CD4-positive, alpha-beta T cell treated with Interleukin-4 for 4 hours (primary cell): ENCODE data around the gene PLGRKT.
A peak's percentile ranks its signal among the peaks of the same experiment; 100 is the strongest.
"Not testable (repeated sequence)": the region's sequence is repeated elsewhere in the genome, so short reads cannot be mapped to it uniquely, and the experiment has no call there.

Experiments used
- DNase-seq: peaks from one replicate; pipeline ENCODE4 v3.0.0-alpha.2; 2020

Gene PLGRKT

GRCh38 chr9:5429873-5430564, 7.7 kb downstream of the PLGRKT start:
- no peak for DNase-seq

- DNase-seq, result no peak
Observed at GRCh38 chr9:5428794-5429528, 8.8 kb downstream of the PLGRKT start.

- DNase-seq, result no peak
Observed at GRCh38 chr9:5428172-5428571, 9.6 kb downstream of the PLGRKT start.

GRCh38 chr9:5427005-5427404, 10.7 kb downstream of the PLGRKT start:
- DNase-seq, result no peak

- DNase-seq, result peak; percentile 62
Observed at GRCh38 chr9:5425006-5425628, 12.6 kb downstream of the PLGRKT start.

GRCh38 chr9:5422276-5422675, 15.4 kb downstream of the PLGRKT start:
- DNase-seq, result no peak

- no peak for DNase-seq
Observed at GRCh38 chr9:5421163-5421562, 16.6 kb downstream of the PLGRKT start.

- no peak for DNase-seq
Observed at GRCh38 chr9:5419987-5420386, 17.7 kb downstream of the PLGRKT start.

- DNase-seq, result no peak
Observed at GRCh38 chr9:5418481-5418880, 19.2 kb downstream of the PLGRKT start.

- DNase-seq, result no peak
Observed at GRCh38 chr9:5416953-5417352, 20.8 kb downstream of the PLGRKT start.

GRCh38 chr9:5408596-5408995, 29.1 kb downstream of the PLGRKT start:
- no peak for DNase-seq

GRCh38 chr9:5402217-5402616, 35.5 kb downstream of the PLGRKT start:
- no peak for DNase-seq

- DNase-seq, result not testable (repeated sequence)
Observed at GRCh38 chr9:5397547-5397946, 40.2 kb downstream of the PLGRKT start.

GRCh38 chr9:5395428-5395827, 42.3 kb downstream of the PLGRKT start:
- no peak for DNase-seq

GRCh38 chr9:5393976-5394375, 43.7 kb downstream of the PLGRKT start:
- not testable (repeated sequence) for DNase-seq

- DNase-seq, result no peak
Observed at GRCh38 chr9:5393497-5393896, 44.2 kb downstream of the PLGRKT start.

GRCh38 chr9:5392285-5392684, 45.4 kb downstream of the PLGRKT start:
- no peak for DNase-seq

GRCh38 chr9:5389109-5389732, 48.5 kb downstream of the PLGRKT start:
- DNase-seq, result peak; percentile 8

- no peak for DNase-seq
Observed at GRCh38 chr9:5388026-5388819, 49.5 kb downstream of the PLGRKT start.

GRCh38 chr9:5384436-5384835, 53.3 kb downstream of the PLGRKT start:
- no peak for DNase-seq

GRCh38 chr9:5382479-5382878, 55.2 kb downstream of the PLGRKT start:
- no peak for DNase-seq

GRCh38 chr9:5375790-5376477, 61.8 kb downstream of the PLGRKT start:
- DNase-seq, result peak; percentile 40
